ENCODE results near the gene OR6C75.
"Not testable (repeated sequence)": the region's sequence is repeated elsewhere in the genome, so short reads cannot be mapped to it uniquely, and the experiment has no call there.

OR6C75 gene

GRCh38 chr12:55362675-55363074, at the start of gene OR6C75:
Gene OR6C75 (plus strand): TSS chr12:55362975. CDS start chr12:55365111, 2,136 bp downstream.
- in situ Hi-C loops (cut with MboI; ENCODE audit: low sequenced_read_pairs) = no loop called here

- in situ Hi-C loops (cut with MboI; ENCODE audit: low sequenced_read_pairs) = no loop called here
These were observed 48.7 kb upstream of the OR6C75 start, which contains the start of gene OR6C1 for GRCh38 chr12:55314043-55314442. Gene OR6C1 (plus strand): TSS chr12:55314343. CDS start chr12:55320600, 6,257 bp downstream.

- in situ Hi-C loops (cut with MboI; ENCODE audit: low sequenced_read_pairs) = no loop called here
These were observed 42.6 kb upstream of the OR6C75 start for GRCh38 chr12:55320201-55320600.

GRCh38 chr12:55325801-55326200, 37.0 kb upstream of the OR6C75 start:
- in situ Hi-C loops (cut with MboI; ENCODE audit: low sequenced_read_pairs) = not testable (repeated sequence)

GRCh38 chr12:55330446-55330845, 32.3 kb upstream of the OR6C75 start, which contains the start of gene OR6C3:
Gene OR6C3 (plus strand): TSS chr12:55330746. CDS start chr12:55331701, 955 bp downstream.
- in situ Hi-C loops (cut with MboI; ENCODE audit: low sequenced_read_pairs) = no loop called here

- in situ Hi-C loops (cut with MboI; ENCODE audit: low sequenced_read_pairs) = no loop called here
These were observed 26.8 kb upstream of the OR6C75 start for GRCh38 chr12:55336002-55336401.

DNA sequence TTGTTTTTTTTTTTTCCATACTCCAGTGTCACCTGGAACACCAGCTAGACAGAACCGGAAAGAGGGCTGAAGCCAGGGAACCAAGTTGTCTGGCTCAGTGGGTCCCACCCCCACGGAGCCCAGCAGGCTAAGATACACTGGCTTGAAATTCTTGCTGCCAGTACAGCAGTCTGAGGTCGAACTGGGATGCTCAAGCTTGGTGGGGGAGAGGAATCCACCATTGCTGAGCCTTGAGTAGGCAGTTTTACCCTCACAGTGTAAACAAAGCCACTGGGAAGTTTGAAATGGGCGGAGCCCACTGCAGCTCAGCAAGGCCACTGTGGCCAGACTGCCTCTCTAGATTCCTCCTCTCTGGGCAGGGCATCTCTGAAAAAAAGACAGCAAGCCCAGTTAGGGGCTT, 7.4 kb upstream of the OR6C75 start:
- in situ Hi-C loops (cut with MboI; ENCODE audit: low sequenced_read_pairs) = not testable (repeated sequence)

DNA sequence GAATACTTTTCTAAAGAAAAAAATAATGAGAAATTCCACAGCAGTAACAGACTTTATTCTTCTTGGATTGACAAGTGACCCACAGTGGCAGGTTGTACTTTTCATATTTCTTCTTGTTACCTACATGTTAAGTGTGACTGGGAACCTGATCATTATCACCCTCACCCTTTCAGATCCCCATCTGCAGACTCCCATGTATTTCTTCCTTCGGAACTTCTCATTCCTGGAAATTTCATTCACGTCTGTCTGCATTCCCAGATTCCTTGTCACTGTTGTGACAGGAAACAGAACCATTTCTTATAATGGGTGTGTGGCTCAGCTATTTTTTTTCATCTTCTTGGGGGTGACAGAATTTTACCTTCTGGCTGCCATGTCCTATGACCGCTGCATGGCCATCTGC, 2.3 kb downstream of the OR6C75 start:
- in situ Hi-C loops (cut with MboI; ENCODE audit: low sequenced_read_pairs) = no loop called here

DNA sequence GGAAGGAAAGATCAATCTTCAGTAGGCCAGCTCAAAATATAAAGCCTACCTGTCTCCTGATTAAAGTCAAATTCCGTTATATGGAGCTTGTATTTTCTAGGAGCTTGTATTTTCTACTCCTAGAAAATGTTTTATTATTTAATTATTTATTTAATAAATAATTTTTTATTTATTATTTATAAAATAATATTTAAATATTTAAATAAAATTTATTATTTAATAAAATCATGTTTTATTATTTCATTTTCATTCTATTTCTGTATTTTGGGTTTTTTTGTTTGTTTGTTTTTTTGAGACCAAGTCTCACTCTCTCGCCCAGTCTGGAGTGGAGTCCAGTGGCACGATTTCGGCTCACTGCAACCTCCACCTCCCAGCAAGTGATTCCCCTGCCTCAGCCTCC, 9.7 kb downstream of the OR6C75 start:
- in situ Hi-C loops (cut with MboI; ENCODE audit: low sequenced_read_pairs) = no loop called here

DNA sequence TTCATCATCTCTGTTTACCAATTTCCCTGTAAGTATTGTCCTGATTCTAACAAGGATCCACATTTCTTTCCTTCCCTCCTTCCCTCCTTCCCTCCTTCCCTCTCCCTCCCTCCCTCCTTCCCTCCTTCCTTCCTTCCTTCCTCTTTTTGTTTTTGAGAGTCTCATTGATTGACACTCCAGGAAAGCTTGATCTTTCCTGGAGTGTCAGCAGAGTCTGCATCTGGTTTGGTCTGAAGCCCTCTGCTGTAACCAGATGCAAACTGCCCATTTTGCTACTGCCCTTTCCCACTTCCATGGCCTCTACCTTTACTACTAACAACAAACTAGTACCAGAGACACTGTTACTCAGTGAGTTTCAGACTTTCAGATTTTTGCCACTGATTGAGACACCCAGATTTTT, 23.1 kb downstream of the OR6C75 start:
- in situ Hi-C loops (cut with MboI; ENCODE audit: low sequenced_read_pairs) = no loop called here

- in situ Hi-C loops (cut with MboI; ENCODE audit: low sequenced_read_pairs) = no loop called here
These were observed 29.4 kb downstream of the OR6C75 start for GRCh38 chr12:55392032-55392795.

DNA sequence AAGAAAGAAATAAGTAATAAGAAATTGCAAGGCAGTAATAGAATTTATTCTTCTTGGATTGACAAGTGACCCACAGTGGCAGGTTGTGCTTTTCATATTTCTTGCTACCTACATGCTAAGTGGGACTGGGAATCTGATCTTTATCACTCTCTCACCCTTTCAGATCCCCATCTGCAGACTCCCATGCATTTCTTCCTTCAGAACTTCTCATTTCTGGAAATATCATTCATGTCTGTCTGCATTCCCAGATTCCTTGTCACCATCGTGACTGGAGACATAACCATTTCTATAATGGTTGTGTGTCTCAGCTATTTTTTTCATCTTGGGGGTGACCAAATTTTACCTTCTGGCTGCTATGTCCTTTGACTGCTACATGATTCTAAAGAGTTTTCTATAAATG, 33.6 kb downstream of the OR6C75 start:
- in situ Hi-C loops (cut with MboI; ENCODE audit: low sequenced_read_pairs) = no loop called here

DNA sequence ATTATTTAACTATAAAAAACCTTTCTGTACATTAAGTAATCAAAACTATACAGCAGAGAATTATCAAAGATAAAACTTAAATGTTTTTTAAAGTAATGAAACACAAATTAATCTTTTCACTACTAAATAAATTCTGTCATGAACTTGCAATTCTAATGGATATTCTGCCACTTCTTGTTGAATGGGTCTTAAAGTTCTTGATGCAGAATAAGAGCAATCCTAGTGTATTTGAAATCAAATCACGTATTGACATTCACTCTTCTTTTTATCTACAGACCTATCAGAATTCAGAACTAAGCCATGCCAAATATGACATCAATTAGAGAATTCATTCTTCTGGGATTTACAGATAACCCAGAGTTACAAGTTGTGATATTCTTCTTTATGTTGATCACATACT, 37.5 kb downstream of the OR6C75 start, which contains the start of gene OR6C65:
Gene OR6C65, plus strand, starts transcription at position 301 of the 400 bp plus-strand sequence. Its CDS starts 0 bp downstream, at position 301.
- in situ Hi-C loops (cut with MboI; ENCODE audit: low sequenced_read_pairs) = no loop called here

- in situ Hi-C loops (cut with MboI; ENCODE audit: low sequenced_read_pairs) = no loop called here
These were observed 45.1 kb downstream of the OR6C75 start for GRCh38 chr12:55407866-55408265.

DNA sequence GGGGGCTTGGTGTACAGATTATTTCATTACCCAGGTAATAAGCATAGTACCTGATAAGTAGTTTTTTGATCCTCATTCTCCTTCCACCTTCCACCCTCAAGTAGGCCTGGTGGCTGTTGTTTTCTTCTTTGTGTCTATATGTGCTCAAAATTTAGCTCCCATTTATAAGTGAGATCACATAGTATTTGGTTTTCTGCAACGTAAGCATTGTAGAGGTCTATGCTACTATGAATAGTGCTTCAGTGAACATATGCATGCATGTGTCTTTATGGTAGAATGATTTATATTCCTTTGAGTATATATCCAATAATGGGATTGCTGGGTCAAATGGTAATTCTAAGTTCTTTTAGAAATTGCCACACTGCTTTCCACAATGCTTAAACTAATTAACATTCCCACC, 46.4 kb downstream of the OR6C75 start:
- in situ Hi-C loops (cut with MboI; ENCODE audit: low sequenced_read_pairs) = not testable (repeated sequence)

GRCh38 chr12:55412138-55412537, 49.4 kb downstream of the OR6C75 start:
- in situ Hi-C loops (cut with MboI; ENCODE audit: low sequenced_read_pairs) = not testable (repeated sequence)

DNA sequence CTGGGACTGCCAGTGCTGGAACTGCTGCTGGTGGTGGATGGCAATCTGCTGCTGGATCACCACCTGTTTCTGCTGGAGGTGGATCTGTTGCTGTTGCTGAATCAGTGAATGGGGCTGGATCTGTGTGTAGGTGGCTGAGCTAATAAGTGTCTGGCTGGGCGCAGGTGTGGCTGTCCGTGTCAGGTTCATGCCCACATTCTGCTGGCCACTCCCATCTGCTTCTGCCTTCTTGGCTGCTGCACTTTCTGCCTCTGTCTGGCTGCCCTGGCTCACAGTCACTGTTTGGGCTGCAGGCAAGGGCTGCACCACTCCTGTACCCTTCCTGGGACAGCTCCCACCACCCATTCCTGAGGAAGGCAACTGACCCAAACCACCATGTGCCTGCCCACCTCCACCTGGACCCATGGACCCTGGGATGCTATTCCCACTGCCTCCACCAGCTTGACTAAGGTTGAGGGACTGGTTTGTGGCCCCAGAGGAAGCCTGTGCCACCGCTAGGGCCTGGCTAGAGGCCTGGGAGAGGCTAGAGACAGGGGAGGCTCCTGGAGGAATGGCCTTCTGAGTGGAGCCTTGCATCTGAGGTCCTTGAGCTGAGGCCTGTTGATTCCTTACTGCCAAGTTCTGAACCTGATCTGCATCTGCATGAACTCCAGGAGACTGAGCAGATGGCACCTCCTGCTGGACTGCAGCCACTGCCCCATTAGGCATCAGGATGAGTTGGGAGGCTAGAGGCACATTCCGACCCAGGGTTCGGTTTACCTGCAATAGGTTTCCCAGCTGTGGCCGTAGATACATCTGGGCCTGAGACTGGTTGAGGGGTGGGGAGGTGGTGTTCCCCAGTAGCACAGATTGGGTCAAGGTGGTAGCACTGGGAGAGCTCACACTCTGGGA, 51.0 kb downstream of the OR6C75 start:
- in situ Hi-C loops (cut with MboI; ENCODE audit: low sequenced_read_pairs) = not testable (repeated sequence)

DNA sequence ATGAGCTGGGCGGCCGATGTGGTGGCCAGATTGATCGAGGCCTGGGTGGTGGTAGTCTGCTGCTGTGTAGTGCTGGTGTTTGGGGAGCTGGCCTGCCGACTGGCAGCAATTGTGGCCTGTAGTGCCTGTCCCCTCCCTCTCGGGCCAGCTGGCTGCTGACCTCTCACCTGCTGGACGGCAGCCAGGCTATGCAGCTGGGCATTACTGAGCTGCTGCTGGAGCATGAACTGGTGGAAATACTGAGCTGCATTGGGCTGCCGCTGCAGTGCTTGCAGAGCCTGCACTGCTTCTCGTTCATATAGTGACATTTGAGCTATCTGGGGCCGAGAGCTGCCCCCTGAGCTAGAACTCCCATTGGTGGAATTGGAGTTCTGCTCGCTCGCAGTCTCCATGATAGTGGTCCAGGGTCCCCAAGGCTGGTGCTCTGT, 51.6 kb downstream of the OR6C75 start:
- in situ Hi-C loops (cut with MboI; ENCODE audit: low sequenced_read_pairs) = not testable (repeated sequence)

GRCh38 chr12:55414889-55415288, 52.1 kb downstream of the OR6C75 start:
- in situ Hi-C loops (cut with MboI; ENCODE audit: low sequenced_read_pairs) = not testable (repeated sequence)

- in situ Hi-C loops (cut with MboI; ENCODE audit: low sequenced_read_pairs) = no loop called here
These were observed 54.2 kb downstream of the OR6C75 start for GRCh38 chr12:55416961-55417360.

All from HL-60/S4 (cell line).